ENCODE measurements around the gene OR52L1.
"Not testable (repeated sequence)": the region's sequence is repeated elsewhere in the genome, so short reads cannot be mapped to it uniquely, and the experiment has no call there.

OR52L1 gene

GRCh38 chr11:5986885-5987284 is at the start of gene OR52L1:
Gene OR52L1, minus strand, starts transcription at chr11:5986985. Its CDS starts 55 bp downstream, at chr11:5986930.
- DNase-seq (ENCODE audit: low read depth): no peak

GRCh38 chr11:6030708-6031405 is 44.1 kb upstream of the OR52L1 start, which contains the start of gene OR56A1:
Gene OR56A1, minus strand, starts transcription at chr11:6030758. Its CDS starts 3,066 bp downstream, at chr11:6027692.
- no peak for DNase-seq (ENCODE audit: low read depth)

- DNase-seq (ENCODE audit: low read depth): no peak
Measured at GRCh38 chr11:6027501-6027900, 40.7 kb upstream of the OR52L1 start.

GRCh38 chr11:6025056-6025455 is 38.3 kb upstream of the OR52L1 start:
- DNase-seq (ENCODE audit: low read depth): no peak

- no peak for DNase-seq (ENCODE audit: low read depth)
Measured at GRCh38 chr11:6022956-6023355, 36.2 kb upstream of the OR52L1 start.

GRCh38 chr11:6013042-6013441 is 26.3 kb upstream of the OR52L1 start:
- no peak for DNase-seq (ENCODE audit: low read depth)

- no peak for DNase-seq (ENCODE audit: low read depth)
Measured at GRCh38 chr11:6012035-6012668, 25.4 kb upstream of the OR52L1 start.

- no peak for DNase-seq (ENCODE audit: low read depth)
Measured at GRCh38 chr11:6006846-6007245, 20.1 kb upstream of the OR52L1 start, which contains the start of gene OR56A4. Gene OR56A4, minus strand, starts transcription at chr11:6006946. Its CDS starts 3,954 bp downstream, at chr11:6002992.

GRCh38 chr11:6006395-6006794 is 19.6 kb upstream of the OR52L1 start:
- no peak for DNase-seq (ENCODE audit: low read depth)

GRCh38 chr11:6002202-6002699 is 15.5 kb upstream of the OR52L1 start:
- DNase-seq (ENCODE audit: low read depth): no peak

- DNase-seq (ENCODE audit: low read depth): no peak
Measured at GRCh38 chr11:5994791-5995190, 8.0 kb upstream of the OR52L1 start.

GRCh38 chr11:5992604-5993251 is 5.9 kb upstream of the OR52L1 start:
- DNase-seq (ENCODE audit: low read depth): no peak

GRCh38 chr11:5992150-5992549 is 5.4 kb upstream of the OR52L1 start:
- no peak for DNase-seq (ENCODE audit: low read depth)

GRCh38 chr11:5989203-5989602 is 2.4 kb upstream of the OR52L1 start:
- DNase-seq (ENCODE audit: low read depth): no peak

GRCh38 chr11:5983443-5983842 is 3.3 kb downstream of the OR52L1 start:
- DNase-seq (ENCODE audit: low read depth): no peak

- DNase-seq (ENCODE audit: low read depth): no peak
Measured at GRCh38 chr11:5973530-5973929, 13.3 kb downstream of the OR52L1 start.

- DNase-seq (ENCODE audit: low read depth): no peak
Measured at GRCh38 chr11:5968394-5968793, 18.4 kb downstream of the OR52L1 start, which contains the start of gene OR56A5. Gene OR56A5, minus strand, starts transcription at chr11:5968494. Its CDS starts 0 bp downstream, at chr11:5968494.

GRCh38 chr11:5967708-5968107 is 19.1 kb downstream of the OR52L1 start:
- no peak for DNase-seq (ENCODE audit: low read depth)

- no peak for DNase-seq (ENCODE audit: low read depth)
Measured at GRCh38 chr11:5966958-5967357, 19.8 kb downstream of the OR52L1 start.

- not testable (repeated sequence) for DNase-seq (ENCODE audit: low read depth)
Measured at GRCh38 chr11:5960704-5961320, 26.0 kb downstream of the OR52L1 start.

- no peak for DNase-seq (ENCODE audit: low read depth)
Measured at GRCh38 chr11:5955586-5955985, 31.2 kb downstream of the OR52L1 start.

- DNase-seq (ENCODE audit: low read depth): no peak
Measured at GRCh38 chr11:5941951-5942350, 44.8 kb downstream of the OR52L1 start, which contains the start of gene OR56A3. Gene OR56A3, plus strand, starts transcription at chr11:5942251. Its CDS starts 5,096 bp downstream, at chr11:5947347.

Data from T-helper 22 cell (primary cell).